ENCODE data around the gene RCCD1. TPM values are rescaled to one million over a fixed set of nuclear protein-coding genes. Genes with fewer than 3 reads are reported as not detected.
A peak's percentile ranks its signal among the peaks of the same experiment; 100 is the strongest.

RCCD1 gene, protein sequence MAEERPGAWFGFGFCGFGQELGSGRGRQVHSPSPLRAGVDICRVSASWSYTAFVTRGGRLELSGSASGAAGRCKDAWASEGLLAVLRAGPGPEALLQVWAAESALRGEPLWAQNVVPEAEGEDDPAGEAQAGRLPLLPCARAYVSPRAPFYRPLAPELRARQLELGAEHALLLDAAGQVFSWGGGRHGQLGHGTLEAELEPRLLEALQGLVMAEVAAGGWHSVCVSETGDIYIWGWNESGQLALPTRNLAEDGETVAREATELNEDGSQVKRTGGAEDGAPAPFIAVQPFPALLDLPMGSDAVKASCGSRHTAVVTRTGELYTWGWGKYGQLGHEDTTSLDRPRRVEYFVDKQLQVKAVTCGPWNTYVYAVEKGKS
- total RNA-seq, result 10.0 TPM

DNA sequence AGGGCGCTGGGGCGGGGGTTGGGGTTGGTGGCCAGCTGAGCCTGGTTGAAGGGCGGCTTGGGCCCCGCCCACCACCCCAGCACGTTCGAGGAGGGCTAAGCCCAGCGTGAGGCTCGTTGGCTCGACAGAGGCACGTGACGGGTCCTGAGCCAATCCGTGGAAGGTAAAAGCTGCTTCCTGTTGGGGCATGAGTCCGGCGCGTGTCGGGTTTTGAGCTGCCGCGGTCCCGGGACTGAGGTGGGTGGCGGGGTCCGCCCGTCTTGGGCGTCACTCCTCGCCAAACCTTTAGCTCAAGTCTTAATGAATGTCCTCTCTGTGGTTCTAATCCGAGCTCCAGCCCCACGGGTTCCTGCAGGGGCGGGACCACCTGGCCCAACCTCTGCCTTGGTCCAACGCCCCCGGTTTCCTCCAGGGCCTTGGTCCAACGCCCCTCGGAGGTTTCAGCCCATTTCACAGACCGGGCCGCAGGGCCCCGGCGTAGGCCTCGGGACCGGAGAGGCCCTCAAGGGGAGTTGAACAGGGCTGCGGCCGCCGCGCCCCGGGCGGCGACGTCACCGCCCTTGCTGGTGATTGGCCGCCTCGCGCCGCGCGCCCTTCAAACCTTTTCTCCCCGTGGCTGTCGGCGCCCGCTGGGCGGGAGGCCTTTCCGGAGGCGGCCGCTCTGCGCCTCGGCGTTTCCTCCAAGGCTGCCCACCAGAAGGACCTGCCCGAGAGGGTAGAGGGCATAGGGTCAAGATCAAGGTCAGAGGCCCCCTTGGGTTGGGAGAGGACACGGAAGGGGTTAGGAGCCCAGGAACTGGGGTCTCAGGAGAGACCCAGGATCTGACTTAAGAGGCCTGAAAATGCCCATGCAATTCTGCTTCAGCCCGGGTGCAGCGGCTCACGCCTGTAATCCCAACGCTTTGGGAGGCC is at the start of gene RCCD1:
RCCD1 (plus strand) TSS at position 173 of the 912 bp plus-strand sequence. CDS start 1,851 bp downstream, outside the sequence.
- Histone ChIP-seq H3K4me3 (peak within 1 kb of the TSS; percentile 75 to 80), H3K27ac (peak within 1 kb of the TSS; percentile 82 to 96), H3K4me1 (peaks cover 5 to 31% of the 10 kb centered on the region in 2 donors), H3K27me3 (no peaks in the 10 kb centered on the region), H3K36me3 (peaks cover 36 to 37% of the 10 kb centered on the region in 2 donors), H3K9me3 (no peaks in the 10 kb centered on the region)
- intact Hi-C loops (cut with DNase I), result loop anchor here (2.0 to 5.0 kb wide), 2 partner anchors 68 to 317 kb away; partner anchors contain the start of gene VPS33B
- TF ChIP-seq, protein P1, sequence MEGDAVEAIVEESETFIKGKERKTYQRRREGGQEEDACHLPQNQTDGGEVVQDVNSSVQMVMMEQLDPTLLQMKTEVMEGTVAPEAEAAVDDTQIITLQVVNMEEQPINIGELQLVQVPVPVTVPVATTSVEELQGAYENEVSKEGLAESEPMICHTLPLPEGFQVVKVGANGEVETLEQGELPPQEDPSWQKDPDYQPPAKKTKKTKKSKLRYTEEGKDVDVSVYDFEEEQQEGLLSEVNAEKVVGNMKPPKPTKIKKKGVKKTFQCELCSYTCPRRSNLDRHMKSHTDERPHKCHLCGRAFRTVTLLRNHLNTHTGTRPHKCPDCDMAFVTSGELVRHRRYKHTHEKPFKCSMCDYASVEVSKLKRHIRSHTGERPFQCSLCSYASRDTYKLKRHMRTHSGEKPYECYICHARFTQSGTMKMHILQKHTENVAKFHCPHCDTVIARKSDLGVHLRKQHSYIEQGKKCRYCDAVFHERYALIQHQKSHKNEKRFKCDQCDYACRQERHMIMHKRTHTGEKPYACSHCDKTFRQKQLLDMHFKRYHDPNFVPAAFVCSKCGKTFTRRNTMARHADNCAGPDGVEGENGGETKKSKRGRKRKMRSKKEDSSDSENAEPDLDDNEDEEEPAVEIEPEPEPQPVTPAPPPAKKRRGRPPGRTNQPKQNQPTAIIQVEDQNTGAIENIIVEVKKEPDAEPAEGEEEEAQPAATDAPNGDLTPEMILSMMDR (IDR thresholded peaks at IDR 0.05), result peak in 1 of 3 experiments; percentile 6
- DNase-seq (ENCODE audit: low spot score in 2 of 2), result peak; percentile 84 to 97

DNA sequence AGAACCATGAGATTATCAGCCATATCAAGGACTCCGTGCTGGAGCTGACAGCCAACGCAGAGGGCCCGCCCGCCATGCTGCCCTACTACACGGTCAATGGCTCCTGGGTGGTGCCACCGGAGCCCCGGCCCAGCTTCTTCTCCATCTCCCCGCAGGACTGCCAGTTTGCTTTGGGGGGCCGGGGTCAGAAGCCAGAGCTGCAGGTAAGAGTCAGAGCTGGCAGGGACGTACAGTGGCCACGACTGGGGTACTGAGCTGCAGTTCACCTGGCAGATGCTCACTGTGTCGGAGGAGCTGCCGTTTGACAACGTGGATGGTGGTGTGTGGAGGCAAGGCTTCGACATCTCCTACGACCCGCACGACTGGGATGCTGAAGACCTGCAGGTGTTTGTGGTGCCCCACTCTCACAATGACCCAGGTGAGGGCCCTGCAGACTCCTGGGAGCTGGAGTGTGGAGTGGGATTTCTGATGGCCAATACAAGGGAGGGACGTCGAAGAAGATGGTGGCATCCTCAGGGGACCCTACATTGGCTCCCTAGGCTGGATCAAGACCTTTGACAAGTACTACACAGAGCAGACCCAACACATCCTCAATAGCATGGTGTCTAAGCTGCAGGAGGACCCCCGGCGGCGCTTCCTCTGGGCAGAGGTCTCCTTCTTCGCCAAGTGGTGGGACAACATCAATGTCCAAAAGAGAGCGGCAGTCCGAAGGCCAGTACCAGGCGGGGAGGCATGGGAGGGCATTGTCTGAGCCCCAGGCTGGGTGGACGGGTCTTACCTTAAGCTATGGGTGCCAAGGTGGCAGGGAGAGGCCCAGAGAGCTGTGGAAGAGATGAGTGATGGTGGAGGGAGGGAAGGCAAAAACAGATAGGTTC is 49.1 kb upstream of the RCCD1 start:
- Histone ChIP-seq H3K4me1 (peaks cover 0 to 12% of the 10 kb centered on the region in 2 donors), H3K4me3 (no peak overlapping the region), H3K9me3 (no peaks in the 10 kb centered on the region), H3K27me3 (no peaks in the 10 kb centered on the region), H3K36me3 (peaks cover 44 to 48% of the 10 kb centered on the region in 2 donors), H3K27ac (no peak overlapping the region)
- DNase-seq (ENCODE audit: low spot score in 2 of 2), result no peak
- TF ChIP-seq, protein P1 (IDR thresholded peaks at IDR 0.05), result no peak
- intact Hi-C loops (cut with DNase I), result no loop called here

DNA sequence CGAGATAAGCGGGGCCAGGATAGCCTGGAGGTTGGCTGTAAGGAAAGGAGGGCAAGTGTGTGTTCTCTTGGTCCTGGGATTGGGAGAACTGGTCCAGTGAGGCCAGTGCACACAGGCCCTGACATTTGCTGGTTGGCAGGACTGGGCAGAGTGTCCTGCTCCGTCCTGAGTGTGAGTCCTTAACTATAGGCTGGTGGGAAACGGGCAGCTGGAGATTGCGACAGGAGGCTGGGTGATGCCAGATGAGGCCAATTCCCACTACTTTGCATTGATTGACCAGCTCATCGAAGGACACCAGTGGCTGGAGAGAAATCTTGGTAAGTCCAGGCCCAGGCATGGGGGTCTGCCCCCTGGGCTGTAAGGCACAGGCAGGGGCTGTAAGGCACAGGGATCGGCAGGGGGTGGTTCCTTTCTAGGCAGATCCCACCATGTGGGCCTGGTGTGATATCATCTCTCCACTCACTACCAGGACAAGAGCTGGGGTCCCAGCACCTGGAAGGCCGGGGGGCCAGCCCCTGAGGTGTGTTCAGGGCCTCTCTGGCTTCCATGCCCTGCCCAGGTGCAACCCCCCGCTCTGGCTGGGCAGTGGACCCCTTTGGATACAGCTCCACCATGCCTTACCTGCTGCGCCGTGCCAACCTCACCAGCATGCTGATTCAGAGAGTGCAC is 48.4 kb upstream of the RCCD1 start:
- TF ChIP-seq, protein P1 (IDR thresholded peaks at IDR 0.05), result no peak
- H3K27me3 ChIP-seq, result no peaks in the 10 kb centered on the region
- H3K36me3 ChIP-seq, result peaks cover 51 to 56% of the 10 kb centered on the region in 2 donors
- no peak overlapping the region for H3K27ac ChIP-seq
- peaks cover 0 to 12% of the 10 kb centered on the region in 2 donors for H3K4me1 ChIP-seq
- no peak overlapping the region for H3K4me3 ChIP-seq
- intact Hi-C loops (cut with DNase I), result no loop called here
- H3K9me3 ChIP-seq, result no peaks in the 10 kb centered on the region
- DNase-seq (ENCODE audit: low spot score in 2 of 2), result no peak

- Histone ChIP-seq H3K4me3 (no peak overlapping the region), H3K27ac (no peak overlapping the region)
These were observed 47.5 kb upstream of the RCCD1 start for GRCh38 chr15:90907051-90907660.

More at GRCh38 chr15:90907051-90907660, 47.5 kb upstream of the RCCD1 start:
- H3K9me3 ChIP-seq, result no peaks in the 10 kb centered on the region
- no peaks in the 10 kb centered on the region for H3K27me3 ChIP-seq
- no peak for DNase-seq (ENCODE audit: low spot score in 2 of 2)
- TF ChIP-seq, protein P1 (IDR thresholded peaks at IDR 0.05), result no peak
- intact Hi-C loops (cut with DNase I), result no loop called here
- peaks cover 0 to 7% of the 10 kb centered on the region in 2 donors for H3K4me1 ChIP-seq
- peaks cover 60 to 65% of the 10 kb centered on the region in 2 donors for H3K36me3 ChIP-seq

All from ascending aorta (tissue), 2 donors.